ENCODE data around the gene ERMP1. TPM values are rescaled to one million over a fixed set of nuclear protein-coding genes. Genes with fewer than 3 reads are reported as not detected.

ERMP1 gene
- total RNA-seq, 5 donors from 2014 or later (not counting 1 experiment from before 2014, with no cell fraction given) = 12.1 to 23.5 (median 17.7) TPM

GRCh38 chr9:5858833-5859232 lies 25.9 kb upstream of the ERMP1 start:
- peaks cover 0 to 4% (median 0%) of the 10 kb centered on the region in 3 donors for H3K9me3 Mint-ChIP-seq
- H3K4me1 Mint-ChIP-seq = peaks cover 2 to 3% (median 3%) of the 10 kb centered on the region in 3 donors
- no peaks in the 10 kb centered on the region for H3K27me3 Mint-ChIP-seq
- Histone ChIP-seq H3K9me3 (no peaks in the 10 kb centered on the region), H3K4me1 (ENCODE audit: control insufficient read depth in 1 of 2, extremely low read depth in 1 of 2, insufficient read depth in 2 of 2, low read length in 2 of 2) (no peaks in the 10 kb centered on the region), H3K27ac (ENCODE audit: low read length) (no peak overlapping the region), H3K4me3 (ENCODE audit: control insufficient read depth in 1 of 2, extremely low read depth in 1 of 2, low read length in 1 of 2) (no peak overlapping the region), H3K36me3 (ENCODE audit: control insufficient read depth in 2 of 2, extremely low read depth in 1 of 2, insufficient read depth in 1 of 2, low read length in 1 of 2) (peaks cover 0 to 2% of the 10 kb centered on the region in 2 donors), H3K27me3 (replicated peaks in 1 of 2; ENCODE audit: control insufficient read depth in 2 of 2, extremely low read depth in 1 of 2, insufficient read depth in 2 of 2, low read length in 1 of 2) (no peaks in the 10 kb centered on the region)
- CTCF ChIA-PET = no interaction called here
- no CpG with 5 or more reads among the region's 3 CpGs for WGBS (ENCODE audit: insufficient coverage)
- ATAC-seq (replicated peaks in 1 of 4) (no peak), DNase-seq (no peak)
- H3K36me3 Mint-ChIP-seq = peaks cover 28% of the 10 kb centered on the region
- no peak overlapping the region for H3K27ac Mint-ChIP-seq
- H3K4me3 Mint-ChIP-seq = no peak overlapping the region
- POLR2A ChIA-PET = interaction anchor here in 1 of 2 donors (0.5 kb wide), 1 partner anchor 169 kb away, joined by 9 read pairs; no protein-coding TSS in a partner anchor

GRCh38 chr9:5857928-5858327 lies 25.0 kb upstream of the ERMP1 start:
- no peaks in the 10 kb centered on the region for H3K27me3 Mint-ChIP-seq
- no peak overlapping the region for H3K4me3 ChIP-seq (ENCODE audit: control insufficient read depth in 1 of 2, extremely low read depth in 1 of 2, low read length in 1 of 2)
- no peak overlapping the region for H3K4me3 Mint-ChIP-seq
- peaks cover 30% of the 10 kb centered on the region for H3K36me3 Mint-ChIP-seq
- H3K4me1 ChIP-seq (ENCODE audit: control insufficient read depth in 1 of 2, extremely low read depth in 1 of 2, insufficient read depth in 2 of 2, low read length in 2 of 2) = peaks cover 0 to 5% of the 10 kb centered on the region in 2 experiments
- no peak overlapping the region for H3K27ac Mint-ChIP-seq
- DNase-seq (no peak), ATAC-seq (replicated peaks in 1 of 4) (no peak)
- peaks cover 0 to 7% (median 0%) of the 10 kb centered on the region in 3 donors for H3K9me3 Mint-ChIP-seq
- POLR2A ChIA-PET = interaction anchor here in 1 of 2 donors (0.5 kb wide), 1 partner anchor 170 kb away, joined by 9 read pairs; no protein-coding TSS in a partner anchor
- no peak overlapping the region for H3K27ac ChIP-seq (ENCODE audit: low read length)
- CTCF ChIA-PET = no interaction called here
- H3K27me3 ChIP-seq (replicated peaks in 1 of 2; ENCODE audit: control insufficient read depth in 2 of 2, extremely low read depth in 1 of 2, insufficient read depth in 2 of 2, low read length in 1 of 2) = no peaks in the 10 kb centered on the region
- no peaks in the 10 kb centered on the region for H3K9me3 ChIP-seq
- peaks cover 12% of the 10 kb centered on the region in 3 donors for H3K4me1 Mint-ChIP-seq
- peaks cover 0 to 2% of the 10 kb centered on the region in 2 donors for H3K36me3 ChIP-seq (ENCODE audit: control insufficient read depth in 2 of 2, extremely low read depth in 1 of 2, insufficient read depth in 1 of 2, low read length in 1 of 2)

DNA sequence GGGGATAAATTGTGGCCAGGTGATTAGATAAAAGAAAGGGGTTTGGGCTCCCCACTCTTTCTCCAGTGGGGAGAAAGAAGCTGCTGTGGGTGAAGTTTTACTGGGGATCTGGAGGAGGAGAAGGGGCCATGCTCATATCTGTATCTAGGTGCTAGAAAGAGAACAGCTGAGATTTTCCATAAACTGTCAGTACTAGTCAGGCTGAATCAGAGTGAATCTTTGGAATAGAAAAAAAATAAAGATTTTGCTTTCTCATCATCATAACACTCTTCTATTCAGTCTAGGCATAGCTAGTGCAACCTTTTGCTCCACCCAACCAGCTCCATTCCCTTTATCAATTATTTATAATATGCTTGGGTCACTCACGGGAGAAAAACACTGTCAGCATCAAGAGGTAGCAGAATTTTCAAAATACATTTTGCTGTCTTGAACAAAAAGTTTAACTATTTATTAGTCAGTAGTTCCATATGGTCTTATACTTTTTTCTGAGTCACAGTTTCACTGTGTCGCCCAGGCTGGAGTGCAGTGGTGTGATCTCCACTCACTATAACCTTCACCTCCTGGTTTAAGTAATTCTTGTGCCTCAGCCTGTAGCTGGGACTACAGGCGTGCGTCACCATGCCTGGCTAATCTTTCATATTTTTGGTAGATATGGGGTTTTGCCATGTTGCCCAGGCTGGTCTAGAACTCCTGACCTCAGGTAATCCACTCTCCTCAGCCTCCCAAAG lies 21.3 kb upstream of the ERMP1 start:
- Mint-ChIP-seq H3K36me3 (peaks cover 27% of the 10 kb centered on the region), H3K27ac (peak overlapping the region; percentile 40 to 53), H3K9me3 (peaks cover 0 to 7% (median 0%) of the 10 kb centered on the region in 3 donors), H3K4me3 (no peak overlapping the region), H3K4me1 (peaks cover 29 to 44% (median 33%) of the 10 kb centered on the region in 3 donors), H3K27me3 (no peaks in the 10 kb centered on the region)
- DNase-seq = no peak
- Histone ChIP-seq H3K27ac (ENCODE audit: low read length) (no peak overlapping the region), H3K9me3 (no peaks in the 10 kb centered on the region), H3K27me3 (replicated peaks in 1 of 2; ENCODE audit: control insufficient read depth in 2 of 2, extremely low read depth in 1 of 2, insufficient read depth in 2 of 2, low read length in 1 of 2) (no peaks in the 10 kb centered on the region), H3K36me3 (ENCODE audit: control insufficient read depth in 2 of 2, extremely low read depth in 1 of 2, insufficient read depth in 1 of 2, low read length in 1 of 2) (peaks cover 0 to 2% of the 10 kb centered on the region in 2 donors), H3K4me3 (ENCODE audit: control insufficient read depth in 1 of 2, extremely low read depth in 1 of 2, low read length in 1 of 2) (no peak overlapping the region), H3K4me1 (ENCODE audit: control insufficient read depth in 1 of 2, extremely low read depth in 1 of 2, insufficient read depth in 2 of 2, low read length in 2 of 2) (peaks cover 8 to 17% of the 10 kb centered on the region in 2 experiments)
- POLR2A ChIA-PET = no interaction called here
- no CpG with 5 or more reads among the region's 4 CpGs for WGBS (ENCODE audit: insufficient coverage)
- ATAC-seq (replicated peaks in 1 of 4) = no peak
- CTCF ChIA-PET = interaction anchor here (0.6 to 1.5 kb wide), 3 partner anchors 9 to 21 kb away, joined by 3 to 4 read pairs (median 4); partner anchors contain the start of gene ERMP1 (in 1 of the 2)

GRCh38 chr9:5853617-5854016 lies 20.7 kb upstream of the ERMP1 start:
- Histone ChIP-seq H3K9me3 (no peaks in the 10 kb centered on the region), H3K36me3 (ENCODE audit: control insufficient read depth in 2 of 2, extremely low read depth in 1 of 2, insufficient read depth in 1 of 2, low read length in 1 of 2) (no peaks in the 10 kb centered on the region), H3K27ac (ENCODE audit: low read length) (peak overlapping the region; percentile 2), H3K27me3 (replicated peaks in 1 of 2; ENCODE audit: control insufficient read depth in 2 of 2, extremely low read depth in 1 of 2, insufficient read depth in 2 of 2, low read length in 1 of 2) (no peaks in the 10 kb centered on the region), H3K4me1 (ENCODE audit: control insufficient read depth in 1 of 2, extremely low read depth in 1 of 2, insufficient read depth in 2 of 2, low read length in 2 of 2) (peaks cover 8 to 17% of the 10 kb centered on the region in 2 experiments), H3K4me3 (ENCODE audit: control insufficient read depth in 1 of 2, extremely low read depth in 1 of 2, low read length in 1 of 2) (no peak overlapping the region)
- Mint-ChIP-seq H3K27me3 (no peaks in the 10 kb centered on the region), H3K36me3 (peaks cover 22% of the 10 kb centered on the region), H3K4me1 (peaks cover 29 to 47% (median 33%) of the 10 kb centered on the region in 3 donors), H3K27ac (peak overlapping the region; percentile 40 to 53), H3K9me3 (peaks cover 0 to 7% (median 0%) of the 10 kb centered on the region in 3 donors), H3K4me3 (no peak overlapping the region)
- CTCF ChIA-PET = interaction anchor here in 1 of 2 donors (1.3 to 1.5 kb wide), 2 partner anchors 9 to 20 kb away, joined by 3 to 4 read pairs; partner anchors contain the start of gene ERMP1
- ATAC-seq (replicated peaks in 1 of 4) (no peak), DNase-seq (no peak)
- POLR2A ChIA-PET = no interaction called here
- 58% methylated on average over 2 of the region's 3 CpGs for WGBS (ENCODE audit: insufficient coverage)

- Histone ChIP-seq H3K27me3 (replicated peaks in 1 of 2; ENCODE audit: control insufficient read depth in 2 of 2, extremely low read depth in 1 of 2, insufficient read depth in 2 of 2, low read length in 1 of 2) (no peaks in the 10 kb centered on the region), H3K4me3 (ENCODE audit: control insufficient read depth in 1 of 2, extremely low read depth in 1 of 2, low read length in 1 of 2) (no peak overlapping the region), H3K27ac (ENCODE audit: low read length) (peak overlapping the region; percentile 2), H3K9me3 (no peaks in the 10 kb centered on the region), H3K36me3 (ENCODE audit: control insufficient read depth in 2 of 2, extremely low read depth in 1 of 2, insufficient read depth in 1 of 2, low read length in 1 of 2) (no peaks in the 10 kb centered on the region), H3K4me1 (ENCODE audit: control insufficient read depth in 1 of 2, extremely low read depth in 1 of 2, insufficient read depth in 2 of 2, low read length in 2 of 2) (peaks cover 8 to 17% of the 10 kb centered on the region in 2 experiments)
- Mint-ChIP-seq H3K9me3 (peaks cover 0 to 7% (median 0%) of the 10 kb centered on the region in 3 donors), H3K36me3 (peaks cover 19% of the 10 kb centered on the region), H3K4me1 (peaks cover 29 to 49% (median 33%) of the 10 kb centered on the region in 3 donors), H3K4me3 (no peak overlapping the region), H3K27ac (peak overlapping the region in 1 of 2 donors; percentile 53), H3K27me3 (no peaks in the 10 kb centered on the region)
- no CpG with 5 or more reads among the region's 1 CpG for WGBS (ENCODE audit: insufficient coverage)
- CTCF ChIA-PET = interaction anchor here in 1 of 2 donors (0.6 to 0.7 kb wide), 2 partner anchors 48 to 545 kb away, joined by 3 read pairs; no protein-coding TSS in a partner anchor
- DNase-seq (no peak), ATAC-seq (replicated peaks in 1 of 4) (no peak)
- POLR2A ChIA-PET = interaction anchor here (0.6 kb wide), 2 partner anchors 47 to 92 kb away, joined by 4 to 9 read pairs; no protein-coding TSS in a partner anchor
Measured at GRCh38 chr9:5852987-5853386, 20.1 kb upstream of the ERMP1 start.

- WGBS (ENCODE audit: insufficient coverage) = no CpG with 5 or more reads among the region's 2 CpGs
- peaks cover 29 to 54% (median 37%) of the 10 kb centered on the region in 3 donors for H3K4me1 Mint-ChIP-seq
- ChIA-PET CTCF (interaction anchor here in 1 of 2 donors (0.9 to 1.5 kb wide), 3 partner anchors 9 to 20 kb away, joined by 4 to 7 read pairs (median 4); partner anchors contain the start of gene ERMP1), POLR2A (interaction anchor here in 1 of 2 donors (0.6 to 1.1 kb wide), 2 partner anchors 37 to 229 kb away, joined by 3 read pairs; no protein-coding TSS in a partner anchor)
- no peaks in the 10 kb centered on the region for H3K9me3 ChIP-seq
- DNase-seq (peak in 7 of 35 experiments; percentile 5 to 43 (median 12)), ATAC-seq (replicated peaks in 1 of 4) (peak; percentile 65 to 97 (median 86))
- H3K36me3 ChIP-seq (ENCODE audit: control insufficient read depth in 2 of 2, extremely low read depth in 1 of 2, insufficient read depth in 1 of 2, low read length in 1 of 2) = no peaks in the 10 kb centered on the region
- H3K4me1 ChIP-seq (ENCODE audit: control insufficient read depth in 1 of 2, extremely low read depth in 1 of 2, insufficient read depth in 2 of 2, low read length in 2 of 2) = peaks cover 8 to 17% of the 10 kb centered on the region in 2 experiments
- no peak overlapping the region for H3K4me3 ChIP-seq (ENCODE audit: control insufficient read depth in 1 of 2, extremely low read depth in 1 of 2, low read length in 1 of 2)
- peaks cover 0 to 7% (median 0%) of the 10 kb centered on the region in 3 donors for H3K9me3 Mint-ChIP-seq
- no peaks in the 10 kb centered on the region for H3K27me3 Mint-ChIP-seq
- peaks cover 13% of the 10 kb centered on the region for H3K36me3 Mint-ChIP-seq
- H3K27me3 ChIP-seq (replicated peaks in 1 of 2; ENCODE audit: control insufficient read depth in 2 of 2, extremely low read depth in 1 of 2, insufficient read depth in 2 of 2, low read length in 1 of 2) = no peaks in the 10 kb centered on the region
- peak overlapping the region; percentile 46 for H3K27ac ChIP-seq (ENCODE audit: low read length)
- H3K27ac Mint-ChIP-seq = peak overlapping the region; percentile 72 to 76
- H3K4me3 Mint-ChIP-seq = no peak overlapping the region
Measured at GRCh38 chr9:5851445-5851844, 18.5 kb upstream of the ERMP1 start.

All from T-cell (primary cell).